HCT116 (cell line): Measurements from ENCODE around the gene AKAP13. TPM values are rescaled to one million over a fixed set of nuclear protein-coding genes. Genes with fewer than 3 reads are reported as not detected.
"Not testable (repeated sequence)": the region's sequence is repeated elsewhere in the genome, so short reads cannot be mapped to it uniquely, and the experiment has no call there.

Source experiments
- ATAC-seq: fragments of 200-7000 bp; cut with Tn5 transposase; 2 replicates; pipeline ENCODE4 v1.9.1; 2020; ENCODE audit warnings: mild to moderate bottlenecking, moderate library complexity
- BruUV-seq: library from RNA; stranded (reverse); fragments of 400-500 nt; replicated peaks from 2 replicates; lab custom pipeline; 2021; lab: Mats Ljungman, UMichigan
- CTCF ChIA-PET: fragments of 300-600 bp; sonication (Branson Sonifier 250); formaldehyde crosslinking; loops from one replicate; lab custom pipeline; 2021; ENCODE audit warnings: antibody characterized with exemption; lab: Charles Lee
- POLR2A ChIA-PET: fragments of 300-600, 350-600 bp; sonication (Branson Sonifier 250); formaldehyde crosslinking; loops from one replicate; lab custom pipeline; 2021; ENCODE audit warnings: antibody characterized with exemption; lab: Charles Lee
- RAD21 ChIA-PET, 2 experiments: fragments of 300-600 bp; sonication (Branson Sonifier 250); formaldehyde crosslinking; loops; one replicate each; lab custom pipeline; 2023; ENCODE audit warnings: low total read pairs in 2 of 2; ENCODE audit not compliant: uncharacterized antibody in 2 of 2, unreplicated experiment in 2 of 2, low non-redundant PET in 1 of 2; lab: Charles Lee
- DNase-seq: peaks from one replicate; pipeline ENCODE4 v3.0.0-alpha.2; 2010; ENCODE audit warnings: low read depth, low spot score
- H2AFZ ChIP-seq: fragments of 200-600 bp; shearing (Covaris generic), sonication (generic); 2 replicates; pipeline ENCODE4 v1.6.1; 2017; ENCODE audit warnings: low read depth, mixed run types, mixed read lengths, antibody characterized with exemption, low read length; ENCODE audit not compliant: poor library complexity, severe bottlenecking
- H3K27ac ChIP-seq: 2 replicates; pipeline ENCODE4 v1.5.1; 2012; ENCODE audit warnings: low read depth, low read length
- H3K27me3 ChIP-seq: fragments of 200-600 bp; sonication (generic); 2 replicates; pipeline ENCODE4 v1.6.1; 2016; ENCODE audit warnings: mixed run types, low read length, mixed read lengths; ENCODE audit not compliant: insufficient read depth
- H3K36me3 ChIP-seq, 2 experiments: fragments of 200-500 bp in 1 of 2; fragments of 200-600 bp in 1 of 2; sonication (Bioruptor generic) in 1 of 2; sonication (generic) in 1 of 2; 2 replicates each; pipeline versions ENCODE4 v1.5.1 to v1.6.1; 2014 to 2016; ENCODE audit warnings: low read length in 2 of 2, inconsistent platforms in 1 of 2, mixed read lengths in 1 of 2, mixed run types in 1 of 2; ENCODE audit not compliant: insufficient read depth in 2 of 2, control insufficient read depth in 1 of 2
- H3K4me1 ChIP-seq, 2 experiments: fragments of 200-600 bp in 1 of 2; sonication (generic) in 1 of 2; 2 replicates each; pipeline versions ENCODE4 v1.5.1 to v1.6.1; 2012 to 2017; ENCODE audit warnings: low read length in 2 of 2, inconsistent platforms in 1 of 2, mild to moderate bottlenecking in 1 of 2, mixed read lengths in 1 of 2, mixed run types in 1 of 2, moderate library complexity in 1 of 2; ENCODE audit not compliant: insufficient read depth in 2 of 2, control insufficient read depth in 1 of 2
- H3K4me2 ChIP-seq: fragments of 200-600 bp; sonication (generic); 2 replicates; pipeline ENCODE4 v1.6.1; 2017; ENCODE audit warnings: mixed run types, low read length, mixed read lengths
- H3K4me3 ChIP-seq, 2 experiments: fragments of 200-600 bp in 1 of 2; sonication (generic) in 1 of 2; replicated peaks in 1 of 2; 2 replicates each; pipeline ENCODE4 v1.5.1; 2011 to 2016; ENCODE audit warnings: low read length in 2 of 2, control low read depth in 1 of 2, low read depth in 1 of 2, mild to moderate bottlenecking in 1 of 2, mixed read lengths in 1 of 2, mixed run types in 1 of 2
- H3K79me2 ChIP-seq: fragments of 200-600 bp; sonication (generic); 2 replicates; pipeline ENCODE4 v1.6.1; 2017; ENCODE audit warnings: mild to moderate bottlenecking, mixed run types, low read length, moderate library complexity, mixed read lengths; ENCODE audit not compliant: insufficient read depth
- H3K9ac ChIP-seq: fragments of 200-600 bp; sonication (generic); 2 replicates; pipeline ENCODE4 v1.6.1; 2016; ENCODE audit warnings: low read length, mixed read lengths
- H3K9me2 ChIP-seq: fragments of 200-600 bp; sonication (generic), shearing (Covaris generic); 2 replicates; pipeline ENCODE4 v1.6.1; 2017; ENCODE audit warnings: mixed run types, mild to moderate bottlenecking, moderate library complexity; ENCODE audit not compliant: insufficient read depth
- H3K9me3 ChIP-seq, 2 experiments: fragments of 200-500 bp in 1 of 2; fragments of 200-600 bp in 1 of 2; sonication (Bioruptor generic) in 1 of 2; sonication (generic) in 1 of 2; 2 replicates each; pipeline ENCODE4 v1.6.1; 2014 to 2017; ENCODE audit warnings: low read length in 2 of 2, mixed read lengths in 2 of 2, inconsistent platforms in 1 of 2, low read depth in 1 of 2, mild to moderate bottlenecking in 1 of 2, mixed run types in 1 of 2, moderate library complexity in 1 of 2; ENCODE audit not compliant: control insufficient read depth in 1 of 2, insufficient read depth in 1 of 2
- H4K20me1 ChIP-seq: fragments of 200-600 bp; sonication (generic), shearing (Covaris generic); 2 replicates; pipeline ENCODE4 v1.6.1; 2017; ENCODE audit warnings: mixed run types, mild to moderate bottlenecking, moderate library complexity; ENCODE audit not compliant: insufficient read depth
- CEBPB ChIP-seq: IDR thresholded peaks from 2 replicates; pipeline ENCODE4 v1.6.1; 2012; ENCODE audit warnings: low read depth
- POLR2AphosphoS5 ChIP-seq: IDR thresholded peaks from 2 replicates; pipeline ENCODE4 v1.6.1; 2011; ENCODE audit warnings: mild to moderate bottlenecking, low read depth, low read length, moderate library complexity
- RAD21 ChIP-seq: IDR thresholded peaks from 2 replicates; pipeline ENCODE4 v1.6.1; 2012; ENCODE audit warnings: low read depth, mild to moderate bottlenecking
- SRF ChIP-seq: IDR thresholded peaks from 2 replicates; pipeline ENCODE4 v1.6.1; 2012; ENCODE audit warnings: low read depth
- YY1 ChIP-seq: IDR thresholded peaks from 2 replicates; pipeline ENCODE4 v1.6.1; 2011; ENCODE audit warnings: low read length, low read depth, moderate library complexity, mild to moderate bottlenecking; ENCODE audit not compliant: insufficient replicate concordance; ENCODE audit errors: extremely low read depth
- ZFX ChIP-seq: fragments of 450-650 bp; IDR thresholded peaks from 2 replicates; pipeline ENCODE4 v1.6.1; 2017
- intact Hi-C: fragments of 100-400 bp; cut with micrococcal nuclease; formaldehyde crosslinking; loops from 2 replicates; pipeline ENCODE4 v1.10.0; 2022
- total RNA-seq: library from RNA; stranded (reverse); gene quantifications from one replicate; pipeline ENCODE4 v1.2.1, GENCODE V29; 2021; ENCODE audit not compliant: unreplicated experiment
- TF ChIP-seq, protein P1 (sequence below), 3 experiments: fragments of 200-600 bp in 1 of 3; sonication (generic) in 1 of 3; IDR thresholded peaks in 2 of 3; conservative IDR thresholded peaks in 1 of 3; 2 replicates each; pipeline ENCODE4 v1.5.1; 2012 to 2017; ENCODE audit warnings: low read depth in 2 of 3, low read length in 2 of 3, antibody characterized with exemption in 1 of 3, borderline replicate concordance in 1 of 3, control low read depth in 1 of 3, mild to moderate bottlenecking in 1 of 3, mixed read lengths in 1 of 3, mixed run types in 1 of 3, moderate library complexity in 1 of 3; ENCODE audit not compliant: insufficient read depth in 1 of 3
- TF ChIP-seq, protein P2 (sequence below): IDR thresholded peaks from 2 replicates; pipeline ENCODE4 v1.6.1; 2012

The AKAP13 gene
- total RNA-seq, 1 experiment from 2014 or later, result 43.1 TPM

DNA sequence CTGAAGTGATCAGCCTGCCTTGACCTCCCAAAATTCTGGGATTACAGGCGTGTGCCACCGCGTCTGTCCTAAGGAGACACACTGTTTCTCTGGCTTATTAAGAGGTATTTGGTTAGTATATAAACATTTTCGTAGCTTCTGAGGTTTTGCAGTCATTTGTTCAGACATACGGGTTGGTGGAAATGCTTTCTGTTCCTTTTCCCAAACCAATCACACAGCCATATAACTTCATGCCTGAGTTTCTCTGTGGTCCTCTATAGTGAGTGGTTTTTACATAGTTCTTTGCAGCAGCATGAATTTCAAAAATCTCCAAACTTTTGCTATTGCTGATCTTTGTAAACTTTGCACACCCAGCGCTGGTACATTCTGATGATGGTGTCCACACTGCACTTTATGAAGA lies 100.5 kb downstream of the AKAP13 start:
- BruUV-seq, result no TSS peak
- peaks cover 51% of the 10 kb centered on the region for H3K79me2 ChIP-seq
- no peak overlapping the region for H3K4me3 ChIP-seq
- POLR2A ChIA-PET, result no interaction called here
- H4K20me1 ChIP-seq, result no peaks in the 10 kb centered on the region; the same call in 1 of the 2 replicates
- H3K9ac ChIP-seq, result no peak overlapping the region
- intact Hi-C loops, result loop anchor here (10.0 kb wide), 1 partner anchor 354 kb away; no protein-coding TSS in a partner anchor
- H3K9me3 ChIP-seq, result no peaks in the 10 kb centered on the region
- no peaks in the 10 kb centered on the region for H3K27me3 ChIP-seq
- CTCF ChIA-PET, result no interaction called here
- no peak overlapping the region for H3K4me2 ChIP-seq
- DNase-seq, result no peak
- no peak for ATAC-seq
- RAD21 ChIA-PET, result no interaction called here
- TF ChIP-seq, protein P1, sequence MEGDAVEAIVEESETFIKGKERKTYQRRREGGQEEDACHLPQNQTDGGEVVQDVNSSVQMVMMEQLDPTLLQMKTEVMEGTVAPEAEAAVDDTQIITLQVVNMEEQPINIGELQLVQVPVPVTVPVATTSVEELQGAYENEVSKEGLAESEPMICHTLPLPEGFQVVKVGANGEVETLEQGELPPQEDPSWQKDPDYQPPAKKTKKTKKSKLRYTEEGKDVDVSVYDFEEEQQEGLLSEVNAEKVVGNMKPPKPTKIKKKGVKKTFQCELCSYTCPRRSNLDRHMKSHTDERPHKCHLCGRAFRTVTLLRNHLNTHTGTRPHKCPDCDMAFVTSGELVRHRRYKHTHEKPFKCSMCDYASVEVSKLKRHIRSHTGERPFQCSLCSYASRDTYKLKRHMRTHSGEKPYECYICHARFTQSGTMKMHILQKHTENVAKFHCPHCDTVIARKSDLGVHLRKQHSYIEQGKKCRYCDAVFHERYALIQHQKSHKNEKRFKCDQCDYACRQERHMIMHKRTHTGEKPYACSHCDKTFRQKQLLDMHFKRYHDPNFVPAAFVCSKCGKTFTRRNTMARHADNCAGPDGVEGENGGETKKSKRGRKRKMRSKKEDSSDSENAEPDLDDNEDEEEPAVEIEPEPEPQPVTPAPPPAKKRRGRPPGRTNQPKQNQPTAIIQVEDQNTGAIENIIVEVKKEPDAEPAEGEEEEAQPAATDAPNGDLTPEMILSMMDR (IDR thresholded peaks at IDR 0.05 in 2 of 3, conservative IDR thresholded peaks at IDR 0.05 in 1 of 3; ENCODE audit: borderline replicate concordance in 1 of 3, insufficient read depth in 1 of 3, low read depth in 2 of 3, low read length in 2 of 3), result no peak
- no peak for TF ChIP-seq YY1
- TF ChIP-seq POLR2AphosphoS5, result no peak
- no peak for TF ChIP-seq RAD21
- no peak for TF ChIP-seq CEBPB
- no peak for TF ChIP-seq SRF
- TF ChIP-seq, protein P2, sequence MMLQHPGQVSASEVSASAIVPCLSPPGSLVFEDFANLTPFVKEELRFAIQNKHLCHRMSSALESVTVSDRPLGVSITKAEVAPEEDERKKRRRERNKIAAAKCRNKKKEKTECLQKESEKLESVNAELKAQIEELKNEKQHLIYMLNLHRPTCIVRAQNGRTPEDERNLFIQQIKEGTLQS, result no peak
- no peak for TF ChIP-seq ZFX
- no peak overlapping the region for H3K27ac ChIP-seq
- H3K4me1 ChIP-seq, result peaks cover 8 to 25% of the 10 kb centered on the region in 2 experiments; a peak in 3 of 4 replicates
- H3K36me3 ChIP-seq, result no peaks in the 10 kb centered on the region
- no peaks in the 10 kb centered on the region for H3K9me2 ChIP-seq
- H2AFZ ChIP-seq, result no peak overlapping the region

DNA sequence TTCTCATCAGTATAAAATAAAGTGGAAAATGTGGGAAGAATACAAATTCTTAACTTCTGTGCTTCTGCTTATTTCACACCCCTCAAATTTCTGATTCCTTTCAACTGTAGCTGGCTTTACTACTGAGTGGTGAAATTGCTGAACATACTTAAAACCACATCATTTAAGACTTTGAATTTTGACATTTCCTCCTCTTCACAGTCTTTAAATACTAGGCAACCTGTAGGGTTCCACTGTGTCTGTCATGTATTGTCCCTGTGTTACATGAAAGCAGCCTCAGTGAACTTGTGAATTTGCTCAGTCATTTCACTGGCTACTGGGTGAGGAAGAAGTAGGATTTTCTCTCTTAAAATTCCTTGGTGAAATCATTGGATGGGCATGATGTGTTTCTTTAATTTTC lies 101.1 kb downstream of the AKAP13 start:
- CTCF ChIA-PET, H2AFZ ChIP-seq, RAD21 ChIA-PET, ATAC-seq, H3K27me3 ChIP-seq, H3K36me3 ChIP-seq, DNase-seq, H3K9me3 ChIP-seq, H3K27ac ChIP-seq, POLR2A ChIA-PET, BruUV-seq, H3K9me2 ChIP-seq, H4K20me1 ChIP-seq, H3K4me2 ChIP-seq, H3K9ac ChIP-seq, H3K4me3 ChIP-seq: not testable (repeated sequence)
- intact Hi-C loops, result loop anchor here (10.0 kb wide), 1 partner anchor 353 kb away; no protein-coding TSS in a partner anchor
- Histone ChIP-seq H3K79me2 (peaks cover 50% of the 10 kb centered on the region), H3K4me1 (peaks cover 8 to 25% of the 10 kb centered on the region in 2 experiments; a peak in 3 of 4 replicates)
